ENCODE data around the gene DCAF11. TPM values are rescaled to one million over a fixed set of nuclear protein-coding genes. Genes with fewer than 3 reads are reported as not detected.

The DCAF11 gene
- total RNA-seq, 1 donor from 2014 or later: 63.3 TPM

DNA sequence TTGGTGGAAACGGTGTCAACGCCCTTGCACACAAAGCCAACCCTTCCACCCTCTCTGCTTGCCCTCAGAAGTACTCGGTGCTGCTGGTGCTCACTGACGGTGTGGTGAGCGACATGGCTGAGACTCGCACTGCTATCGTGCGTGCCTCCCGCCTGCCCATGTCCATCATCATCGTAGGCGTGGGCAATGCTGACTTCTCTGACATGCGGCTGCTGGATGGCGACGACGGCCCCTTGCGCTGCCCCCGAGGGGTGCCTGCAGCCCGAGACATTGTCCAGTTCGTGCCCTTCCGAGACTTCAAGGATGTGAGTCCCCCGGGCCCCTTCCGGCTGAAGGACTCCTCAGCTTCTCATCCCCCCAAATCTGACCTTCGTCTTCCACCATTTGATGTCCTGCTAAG is 37.5 kb upstream of the DCAF11 start:
- TF ChIP-seq CTCF (IDR thresholded peaks at IDR 0.05; ENCODE audit: insufficient read depth, low read length, poor library complexity, severe bottlenecking): no peak
- Histone ChIP-seq H3K36me3 (ENCODE audit: control insufficient read depth, insufficient read depth, low read length) (no peaks in the 10 kb centered on the region), H3K4me3 (ENCODE audit: low read depth, low read length) (no peak overlapping the region), H3K27me3 (ENCODE audit: control insufficient read depth, insufficient read depth, low read length) (peaks cover 34% of the 10 kb centered on the region)
- DNase-seq (ENCODE audit: low read depth): no peak

DNA sequence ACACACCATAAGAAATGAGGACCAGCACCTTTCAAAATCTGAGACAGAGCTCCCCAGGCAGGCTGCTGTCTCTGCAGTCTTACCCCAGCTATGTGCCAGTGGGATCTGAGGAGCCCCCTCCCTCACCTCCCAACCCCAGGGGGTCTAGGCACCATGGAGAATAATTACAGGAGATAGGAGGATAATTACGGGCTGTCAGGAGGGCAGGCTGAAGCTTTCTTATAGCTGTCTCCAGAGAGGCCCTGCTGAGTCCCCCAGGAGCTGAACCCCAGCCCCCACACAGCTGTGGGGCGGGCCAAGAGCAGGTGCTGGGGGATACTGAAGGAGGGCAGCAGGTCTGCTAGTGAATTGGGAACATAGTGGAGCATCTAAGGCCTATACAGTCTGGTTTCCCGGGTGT is 36.4 kb upstream of the DCAF11 start:
- H3K4me3 ChIP-seq (ENCODE audit: low read depth, low read length): no peak overlapping the region
- no peak for DNase-seq (ENCODE audit: low read depth)
- H3K27me3 ChIP-seq (ENCODE audit: control insufficient read depth, insufficient read depth, low read length): peaks cover 34% of the 10 kb centered on the region
- no peaks in the 10 kb centered on the region for H3K36me3 ChIP-seq (ENCODE audit: control insufficient read depth, insufficient read depth, low read length)
- no peak for TF ChIP-seq CTCF (IDR thresholded peaks at IDR 0.05; ENCODE audit: insufficient read depth, low read length, poor library complexity, severe bottlenecking)

DNA sequence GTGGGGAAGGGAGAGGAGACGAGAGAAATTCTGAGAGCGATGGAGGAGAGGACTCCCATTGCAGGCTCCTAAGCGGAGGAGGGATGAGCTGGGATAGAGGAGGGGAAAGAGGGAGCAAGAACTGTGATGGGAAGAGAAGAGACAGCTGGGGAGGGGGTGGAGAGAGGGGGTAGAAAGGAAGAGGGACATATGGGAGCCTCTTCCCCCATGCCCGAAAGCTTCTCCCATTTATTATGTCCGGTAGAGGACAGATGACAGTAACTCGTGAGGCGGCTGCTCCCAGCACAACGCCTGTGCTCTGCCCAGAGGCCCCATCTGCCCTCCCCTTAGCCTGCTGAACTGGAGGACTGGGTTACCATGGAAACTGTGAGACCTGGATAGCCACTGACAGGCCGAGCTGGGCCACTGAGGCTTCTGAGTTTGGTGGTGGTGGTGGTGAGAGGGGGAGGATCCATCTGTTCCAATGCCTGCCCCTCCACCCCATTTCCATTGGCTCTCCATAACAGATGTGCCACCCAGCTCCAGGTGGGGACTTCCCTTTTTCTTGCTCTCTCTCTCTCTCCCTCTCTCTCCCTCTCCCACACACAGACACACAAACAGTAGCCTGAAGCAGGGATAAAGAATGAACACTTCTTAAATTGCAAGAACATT is 35.0 kb upstream of the DCAF11 start:
- TF ChIP-seq CTCF (IDR thresholded peaks at IDR 0.05; ENCODE audit: insufficient read depth, low read length, poor library complexity, severe bottlenecking): no peak
- Histone ChIP-seq H3K36me3 (ENCODE audit: control insufficient read depth, insufficient read depth, low read length) (no peaks in the 10 kb centered on the region), H3K4me3 (ENCODE audit: low read depth, low read length) (no peak overlapping the region), H3K27me3 (ENCODE audit: control insufficient read depth, insufficient read depth, low read length) (peaks cover 29% of the 10 kb centered on the region)
- DNase-seq (ENCODE audit: low read depth): no peak

GRCh38 chr14:24080142-24080530 is 34.4 kb upstream of the DCAF11 start:
- TF ChIP-seq CTCF (IDR thresholded peaks at IDR 0.05; ENCODE audit: insufficient read depth, low read length, poor library complexity, severe bottlenecking): no peak
- no peak for DNase-seq (ENCODE audit: low read depth)
- H3K4me3 ChIP-seq (ENCODE audit: low read depth, low read length): no peak overlapping the region
- H3K36me3 ChIP-seq (ENCODE audit: control insufficient read depth, insufficient read depth, low read length): no peaks in the 10 kb centered on the region
- H3K27me3 ChIP-seq (ENCODE audit: control insufficient read depth, insufficient read depth, low read length): peaks cover 29% of the 10 kb centered on the region

DNA sequence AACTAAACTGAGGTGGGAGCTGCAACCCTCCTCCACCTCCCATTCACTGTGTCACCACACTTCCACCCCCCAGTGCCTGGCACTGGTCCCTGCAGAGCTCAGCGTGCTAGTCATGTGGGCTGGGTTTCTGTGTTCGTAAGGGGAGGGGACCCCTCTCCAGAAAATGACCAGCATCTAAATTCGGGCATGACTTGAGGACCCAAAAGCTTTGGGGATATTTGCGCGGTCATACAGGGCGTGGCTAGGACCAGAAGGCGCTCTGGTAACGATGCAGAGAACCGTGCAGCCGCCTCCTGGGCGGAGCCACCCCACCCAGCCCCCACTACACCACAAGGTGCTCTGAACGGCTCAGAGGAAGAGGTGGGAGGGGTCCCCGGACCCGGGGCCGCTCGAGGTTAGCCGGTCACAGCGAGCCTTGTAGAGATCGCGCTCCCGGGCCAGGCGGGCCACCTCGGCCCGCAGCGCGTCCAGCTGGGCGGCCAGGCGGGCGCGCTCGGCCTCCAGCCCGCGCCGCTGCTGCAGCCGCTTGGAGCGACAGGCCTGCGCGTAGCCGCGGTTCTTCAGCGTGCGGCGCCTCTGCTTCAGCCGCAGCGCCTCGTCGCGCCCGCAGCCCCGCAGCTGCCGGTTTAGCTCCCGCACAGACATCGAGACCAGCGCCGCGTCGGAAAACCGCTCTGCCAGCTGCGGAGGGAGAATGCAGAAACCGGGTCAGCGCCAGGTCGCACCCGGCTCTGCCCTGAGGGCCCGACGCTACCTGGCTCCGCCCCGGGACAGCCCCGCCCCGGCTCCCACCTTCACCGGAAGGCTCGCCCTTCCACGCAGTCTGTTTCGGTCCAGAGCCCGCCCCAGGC is 33.5 kb upstream of the DCAF11 start:
- H3K27me3 ChIP-seq (ENCODE audit: control insufficient read depth, insufficient read depth, low read length): peaks cover 29% of the 10 kb centered on the region
- no peak for DNase-seq (ENCODE audit: low read depth)
- no peak for TF ChIP-seq CTCF (IDR thresholded peaks at IDR 0.05; ENCODE audit: insufficient read depth, low read length, poor library complexity, severe bottlenecking)

More for the DNA sequence above, 33.5 kb upstream of the DCAF11 start:
- Histone ChIP-seq H3K4me3 (ENCODE audit: low read depth, low read length) (peak overlapping the region; percentile 49), H3K36me3 (ENCODE audit: control insufficient read depth, insufficient read depth, low read length) (no peaks in the 10 kb centered on the region)

Measured in kidney epithelial cell (primary cell).